Stimulated activated CD4-positive, alpha-beta T cell treated with anti-CD3 and anti-CD28 coated beads, Interleukin-15, amount 100 ng/mL, for 48 hours (primary cell): ENCODE results near the gene NCKAP5L.

Source experiments
- DNase-seq, 2 donors: peaks; one replicate each; pipeline ENCODE4 v3.0.0-alpha.2; 2020; ENCODE audit warnings: low read depth in 2 of 2

The NCKAP5L gene

DNA sequence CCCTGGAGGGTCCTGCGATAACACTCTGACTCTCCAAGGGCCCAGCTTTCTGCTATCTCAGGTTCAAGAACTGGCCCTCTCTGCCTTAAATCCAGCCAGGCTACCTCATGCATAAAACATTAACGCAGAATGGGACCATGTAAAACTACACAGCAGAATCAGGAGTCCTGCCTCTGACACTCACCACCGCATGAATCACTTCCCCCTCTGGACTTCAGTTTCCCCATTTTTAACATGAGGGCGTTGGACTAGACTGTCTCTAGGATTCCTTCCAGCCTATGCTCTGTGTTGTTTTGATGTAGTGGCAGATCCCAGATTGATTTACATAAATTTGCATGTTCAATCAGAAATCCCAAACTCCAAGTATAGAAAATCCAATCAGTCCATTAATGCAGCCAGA is 3.3 kb downstream of the NCKAP5L start:
- DNase-seq: no peak

DNA sequence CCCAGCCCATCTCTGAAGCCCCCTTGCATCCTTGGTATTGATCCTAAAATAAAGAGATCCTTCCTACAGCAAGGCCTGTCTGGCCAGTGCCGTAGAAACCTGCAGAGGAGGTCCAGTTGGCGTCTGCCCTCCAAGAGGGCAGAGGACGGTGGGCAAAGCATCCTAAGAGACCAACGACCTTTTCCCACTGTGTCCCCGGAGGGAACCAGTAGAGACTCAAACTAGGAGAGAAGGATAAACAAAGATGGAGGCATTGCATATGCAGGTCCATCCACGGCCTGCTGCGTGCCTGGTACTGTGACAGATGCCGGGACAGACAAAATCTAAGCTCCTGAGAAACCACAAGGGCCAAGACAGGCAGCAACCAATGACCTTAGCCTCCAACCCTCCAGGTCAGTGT is 3.8 kb downstream of the NCKAP5L start:
- no peak for DNase-seq

DNA sequence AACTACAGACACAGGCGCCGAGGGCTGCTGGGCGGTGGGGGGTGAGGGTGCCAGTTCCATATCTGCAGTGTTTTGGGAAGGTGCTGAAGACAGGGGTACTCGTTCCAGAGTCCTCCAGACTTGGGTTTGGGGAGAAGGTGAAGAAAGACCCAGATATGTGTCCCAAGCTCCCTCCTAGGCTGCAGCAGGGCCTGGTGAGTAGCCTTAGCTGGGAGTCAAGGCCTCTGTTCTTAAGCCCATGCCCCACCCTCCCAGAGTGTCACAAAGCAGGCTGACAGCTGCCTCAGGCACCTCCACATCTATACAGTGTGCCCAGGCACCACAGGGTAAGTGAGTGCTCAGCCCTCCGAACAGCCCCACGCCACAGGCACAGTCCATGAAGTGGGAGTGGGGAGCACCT is 4.3 kb downstream of the NCKAP5L start:
- DNase-seq: no peak

DNA sequence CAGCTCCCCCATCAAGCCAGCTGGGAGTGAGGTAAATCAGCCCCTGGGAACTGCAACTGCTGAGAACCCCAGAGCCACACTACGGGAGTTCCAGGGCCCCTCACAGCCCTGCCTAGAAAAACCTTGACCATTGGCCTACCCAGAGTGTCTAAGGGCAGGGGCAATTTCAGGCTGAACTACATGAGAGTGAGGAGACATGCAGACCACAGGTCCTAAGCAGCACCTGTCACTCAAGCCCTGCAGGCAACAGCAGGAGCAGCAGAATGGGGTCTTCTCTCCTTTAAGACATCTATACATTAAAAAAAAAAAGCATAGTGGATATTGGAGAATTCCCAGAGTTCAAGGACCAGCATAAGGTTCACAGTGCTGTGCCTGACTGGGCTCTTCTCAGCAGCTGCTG is 4.9 kb downstream of the NCKAP5L start:
- no peak for DNase-seq

DNA sequence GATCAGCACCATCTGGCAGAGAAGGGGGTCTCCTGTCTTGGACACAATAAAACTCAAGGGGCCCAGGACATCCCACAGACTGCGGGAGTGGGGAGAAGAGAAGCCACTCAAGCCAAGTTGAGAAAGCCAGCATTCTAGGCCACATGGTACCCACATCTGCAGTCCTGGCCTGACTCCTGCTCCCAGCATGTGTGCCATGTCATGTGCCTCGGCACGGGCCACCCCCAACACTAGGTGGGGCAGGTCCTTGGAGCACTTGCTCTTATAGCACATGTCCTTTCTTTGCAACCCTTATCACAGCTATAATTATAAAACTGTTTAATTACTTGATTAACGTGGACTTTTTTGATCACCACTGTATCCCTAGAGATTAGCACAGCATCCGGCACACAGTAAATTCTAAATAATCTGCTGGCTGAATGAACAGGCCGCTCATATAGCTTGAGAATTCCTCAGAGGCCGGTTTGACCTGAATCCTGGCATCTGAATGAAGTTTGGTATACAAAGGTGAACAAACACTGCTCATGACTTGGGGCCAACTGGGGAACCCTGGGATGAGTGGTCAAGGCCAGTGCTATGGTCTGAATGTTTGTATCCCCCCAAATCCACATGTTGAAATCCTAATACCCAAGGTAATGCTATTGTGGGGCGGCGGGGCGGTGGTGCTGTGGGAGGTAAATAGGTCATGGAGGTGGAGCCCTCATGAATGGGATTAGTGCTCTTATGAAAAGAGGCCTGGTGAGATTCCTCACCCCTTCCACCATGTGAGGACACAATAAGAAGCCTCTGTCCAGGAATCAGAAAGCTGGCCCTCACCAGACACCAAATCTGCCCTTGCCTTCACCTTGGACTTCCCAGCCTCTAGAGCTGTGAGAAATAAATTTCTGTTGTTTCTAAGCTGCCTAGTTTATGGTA is 6.6 kb downstream of the NCKAP5L start:
- DNase-seq: no peak

DNA sequence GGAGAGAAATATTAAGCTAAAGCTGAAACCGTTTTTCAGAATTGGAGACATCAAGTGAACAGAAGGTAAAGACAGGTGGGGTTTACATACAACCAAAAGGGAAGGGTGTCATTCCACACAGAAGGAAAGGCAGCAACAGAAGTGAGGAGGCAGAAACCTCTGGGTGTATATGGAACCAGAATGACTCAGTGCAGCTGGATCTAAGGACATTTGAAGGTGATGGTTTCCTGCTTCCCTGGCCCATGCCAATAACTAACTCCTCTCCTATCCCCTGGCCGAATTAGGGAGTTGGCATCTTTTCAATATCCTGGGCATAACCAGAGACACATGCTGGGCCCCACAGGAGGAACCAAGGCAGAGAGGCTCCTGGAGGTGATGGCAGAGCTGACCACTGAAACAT is 8.4 kb downstream of the NCKAP5L start:
- DNase-seq: no peak

DNA sequence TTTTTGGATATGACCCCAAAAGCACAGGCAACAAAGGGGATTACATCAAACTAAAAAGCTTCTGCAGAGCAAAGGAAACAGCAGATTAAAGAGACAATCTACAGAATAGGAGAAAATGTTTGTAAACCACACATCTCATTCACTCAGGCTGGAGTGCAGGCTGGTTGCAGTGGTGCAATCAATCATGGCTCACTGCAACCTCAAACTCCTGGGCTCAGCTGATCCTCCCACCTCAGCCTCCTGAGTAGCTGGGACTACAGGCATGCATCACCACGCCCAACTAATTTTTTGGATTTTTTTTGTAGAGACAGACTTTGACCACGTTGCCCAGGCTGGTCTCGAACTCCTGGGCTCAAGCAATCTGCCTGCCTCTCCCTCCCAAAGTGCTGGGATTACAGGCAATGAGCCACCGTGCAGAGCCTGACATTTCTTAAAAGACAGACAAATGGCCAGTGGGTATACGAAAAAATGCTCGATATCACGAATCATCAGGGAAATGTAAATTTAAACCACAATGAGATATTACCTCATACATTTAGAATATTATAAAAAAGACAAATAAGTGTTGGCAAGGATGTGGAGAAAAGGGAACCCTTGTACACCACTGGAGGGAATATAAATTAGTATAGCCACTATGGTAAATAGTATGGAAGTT is 9.8 kb downstream of the NCKAP5L start:
- no peak for DNase-seq

DNA sequence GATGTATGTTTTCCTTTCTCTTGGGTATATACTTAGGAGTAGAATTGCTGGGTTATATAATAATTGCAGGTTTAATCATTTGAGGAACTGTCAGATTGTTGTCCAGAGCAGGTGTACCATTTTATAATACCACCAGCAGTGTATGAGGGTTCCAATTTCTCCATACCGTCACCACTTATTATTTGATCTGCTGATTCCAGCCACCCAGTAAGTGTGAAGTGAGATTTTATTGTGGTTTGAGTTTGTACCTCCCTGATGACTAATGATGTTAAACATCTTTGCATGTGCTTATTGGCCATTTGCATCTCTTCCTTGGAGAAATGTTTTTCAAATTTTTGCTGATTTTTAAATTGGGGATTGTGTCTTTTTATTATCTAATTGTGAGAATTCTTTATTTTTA is 15.1 kb downstream of the NCKAP5L start:
- no peak for DNase-seq

DNA sequence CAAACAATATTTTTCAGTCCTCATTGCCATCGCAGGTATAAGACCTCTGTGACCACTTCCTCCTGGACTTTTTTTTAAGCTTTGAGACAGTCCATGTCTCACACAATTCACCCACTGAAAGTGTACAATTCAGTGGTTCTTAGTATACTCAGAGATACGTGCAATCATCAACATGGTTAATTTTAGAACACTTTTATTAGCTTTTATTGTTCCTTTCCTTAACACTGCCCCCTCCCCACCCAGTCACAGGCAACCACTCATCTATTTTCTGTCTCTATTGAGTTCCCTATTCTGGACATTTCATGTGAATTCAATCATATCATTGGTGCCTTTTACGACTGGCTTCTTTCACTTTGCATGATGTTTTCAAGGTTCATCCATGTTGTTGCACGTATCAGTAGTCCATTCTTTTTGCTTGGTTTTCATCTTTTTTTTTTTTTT is 16.2 kb downstream of the NCKAP5L start:
- no peak for DNase-seq

DNA sequence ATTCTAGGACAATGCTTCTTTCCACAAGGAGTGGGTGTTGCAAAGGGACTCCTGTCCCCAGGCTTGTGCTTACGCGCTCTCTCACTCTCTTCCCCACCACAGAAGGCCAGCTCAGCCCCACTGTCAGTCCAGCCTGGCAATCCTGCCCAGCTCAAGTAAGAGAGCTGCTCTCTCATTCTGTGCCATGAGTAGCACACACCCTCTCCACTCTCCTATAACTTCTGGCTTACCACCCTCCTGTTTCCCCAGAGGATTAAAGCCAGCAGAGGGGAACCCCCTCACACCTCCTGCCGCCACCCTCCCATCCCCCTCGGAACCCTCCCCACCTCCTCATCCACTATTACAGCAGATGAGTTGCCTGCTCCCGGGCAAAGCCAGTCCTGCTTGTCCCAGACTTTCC is 17.1 kb downstream of the NCKAP5L start:
- DNase-seq: no peak

DNA sequence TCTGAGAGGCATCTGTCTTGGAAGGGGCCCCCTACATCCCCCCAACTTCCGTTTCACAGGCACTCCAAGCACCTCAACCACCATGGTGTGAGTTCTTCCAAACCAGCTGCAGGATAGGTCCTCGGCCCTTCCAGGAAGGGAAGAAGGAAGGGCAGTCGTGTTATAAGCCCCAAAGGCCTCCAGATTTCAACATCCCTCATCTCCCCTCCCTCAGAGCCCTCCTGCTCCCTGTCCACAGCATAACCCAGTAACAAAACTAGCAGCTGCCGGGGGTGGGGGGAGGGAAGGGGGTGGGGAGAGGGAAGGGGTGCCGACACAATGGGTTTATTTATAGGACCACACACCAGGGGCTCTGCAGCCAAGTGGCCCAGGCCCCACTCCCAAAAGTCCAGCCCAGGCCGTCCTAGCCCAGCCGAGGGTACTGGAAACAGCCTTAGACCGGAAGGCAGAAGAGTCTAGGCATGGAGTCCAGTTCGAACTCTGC is 18.3 kb downstream of the NCKAP5L start:
- DNase-seq: no peak

DNA sequence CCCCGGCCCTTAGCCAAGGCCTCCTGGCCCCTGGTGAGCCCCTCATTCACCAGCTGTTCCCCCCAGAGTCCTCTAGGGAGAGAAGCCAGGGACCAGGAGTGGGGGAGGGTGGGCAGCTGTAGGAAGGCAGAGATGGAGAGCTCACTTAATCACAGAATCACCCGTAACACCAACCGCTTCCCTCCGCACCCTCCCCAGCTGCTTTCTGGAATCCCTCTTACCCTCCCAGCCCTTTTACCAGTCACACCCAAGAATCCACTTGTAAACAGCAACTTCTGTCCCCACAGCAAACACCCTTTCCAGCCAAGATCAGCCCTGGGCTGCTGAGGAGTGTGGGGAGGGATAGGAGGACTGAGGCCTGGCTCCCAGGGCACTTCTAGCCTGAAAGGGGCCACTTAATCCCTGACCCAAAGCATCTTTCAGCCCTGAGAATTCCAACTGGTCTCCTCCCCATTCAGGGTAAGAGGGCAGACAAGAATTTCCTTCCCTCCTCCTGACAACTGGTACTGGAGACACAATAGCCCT is 18.8 kb downstream of the NCKAP5L start:
- no peak for DNase-seq

DNA sequence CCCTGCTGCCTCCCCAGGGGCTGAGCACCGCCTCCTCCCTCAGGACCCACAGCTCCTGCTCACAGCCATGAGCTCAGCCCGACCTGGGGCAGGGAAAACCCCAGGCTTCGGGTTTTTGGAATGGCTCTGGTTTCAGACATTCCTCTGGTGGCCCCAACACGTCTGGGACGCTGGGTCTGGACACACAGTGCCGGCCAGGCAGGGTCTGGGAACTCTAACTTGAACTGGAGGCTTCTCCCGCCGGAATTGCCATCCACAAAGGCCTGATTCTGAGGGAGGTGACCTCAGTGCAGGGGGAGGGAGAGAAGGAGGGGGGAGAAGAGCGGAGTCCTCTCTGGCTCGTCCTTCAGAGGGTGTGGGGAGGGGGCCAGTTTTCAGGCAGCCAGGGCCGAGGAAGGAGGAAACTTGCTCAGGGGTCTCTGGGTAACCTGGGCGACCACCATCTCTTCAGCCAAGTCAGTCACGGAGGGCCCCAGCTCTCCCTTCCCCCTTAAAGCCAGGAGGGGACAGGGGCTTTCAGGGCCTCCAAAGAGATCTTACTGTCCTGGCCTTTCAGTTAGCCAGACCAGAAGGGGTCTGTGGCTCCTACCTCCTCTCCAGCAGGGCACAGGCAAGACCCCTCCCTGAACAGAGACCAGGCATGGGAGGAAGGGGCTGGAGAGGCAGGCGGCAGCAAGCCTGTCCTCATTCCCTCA is 19.4 kb downstream of the NCKAP5L start:
- DNase-seq: no peak

DNA sequence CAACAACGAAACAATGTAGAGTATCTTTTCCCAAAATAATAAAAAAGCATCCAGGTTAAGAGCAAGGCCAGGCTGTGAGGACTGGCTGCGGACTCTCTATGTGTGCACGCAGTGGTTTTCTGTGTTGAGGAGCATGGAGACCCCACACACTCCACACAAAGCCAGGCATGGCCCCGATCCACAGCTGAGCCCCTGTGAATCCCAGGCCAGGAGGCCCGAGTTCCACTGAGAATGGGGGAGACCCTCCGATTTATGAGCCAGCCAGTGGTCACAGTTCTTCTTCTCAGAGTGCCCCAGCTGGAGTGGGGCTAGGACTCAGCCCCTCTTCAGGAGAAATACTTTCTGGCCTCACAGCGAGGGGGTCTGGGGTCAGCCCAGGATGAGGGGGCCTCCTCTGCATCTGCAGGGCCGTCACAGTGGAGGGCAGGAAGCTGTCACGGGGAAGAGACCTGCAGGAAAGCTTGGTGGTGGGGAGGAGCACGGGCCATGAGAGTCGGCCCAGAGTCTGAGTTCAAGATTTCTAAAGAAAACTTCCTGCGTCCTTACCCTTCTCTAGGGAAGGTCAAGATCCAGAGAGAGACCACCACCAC is 20.1 kb downstream of the NCKAP5L start:
- no peak for DNase-seq

DNA sequence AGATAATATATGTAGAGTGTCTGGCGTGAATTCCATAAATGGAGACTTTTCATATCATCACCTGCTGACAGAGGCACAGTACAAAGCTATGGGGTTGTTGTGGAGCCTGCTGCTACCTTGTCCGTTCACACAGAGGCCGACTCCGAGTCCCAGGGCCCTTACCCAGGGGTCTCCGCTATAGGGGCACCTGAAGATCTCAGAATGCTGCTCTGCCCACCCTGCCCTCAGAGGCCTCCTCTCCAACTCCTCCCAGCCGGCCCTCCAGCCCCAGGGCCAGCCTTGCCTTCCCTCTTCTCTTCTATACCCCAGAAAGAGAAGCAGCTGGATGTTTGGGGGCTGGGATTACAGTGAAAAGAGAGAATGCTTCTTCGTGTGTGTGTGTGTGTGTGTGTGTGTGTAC is 21.3 kb downstream of the NCKAP5L start:
- DNase-seq: no peak

DNA sequence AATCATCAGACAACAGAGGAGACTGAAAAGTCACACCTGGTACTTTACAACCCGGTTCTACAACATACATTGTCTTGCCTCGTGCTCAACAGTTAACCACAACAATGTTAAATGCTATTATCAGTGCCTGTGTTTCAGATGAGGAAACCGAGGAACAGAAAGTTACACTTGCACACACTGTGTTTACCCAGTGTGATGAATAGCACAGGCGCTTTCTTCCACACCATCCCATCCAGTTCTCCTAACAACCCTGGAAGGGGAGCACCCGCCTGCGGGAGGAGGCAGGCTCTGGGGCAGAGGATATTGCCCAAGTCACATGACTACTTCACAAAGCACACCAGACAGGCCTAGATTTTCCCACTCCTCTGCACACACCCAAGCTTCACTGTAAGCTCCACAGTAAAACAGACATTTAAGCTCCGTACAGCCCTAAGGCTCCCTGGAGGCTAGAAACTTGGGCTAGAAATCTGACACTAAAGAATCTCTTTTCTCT is 21.8 kb downstream of the NCKAP5L start:
- DNase-seq: no peak

DNA sequence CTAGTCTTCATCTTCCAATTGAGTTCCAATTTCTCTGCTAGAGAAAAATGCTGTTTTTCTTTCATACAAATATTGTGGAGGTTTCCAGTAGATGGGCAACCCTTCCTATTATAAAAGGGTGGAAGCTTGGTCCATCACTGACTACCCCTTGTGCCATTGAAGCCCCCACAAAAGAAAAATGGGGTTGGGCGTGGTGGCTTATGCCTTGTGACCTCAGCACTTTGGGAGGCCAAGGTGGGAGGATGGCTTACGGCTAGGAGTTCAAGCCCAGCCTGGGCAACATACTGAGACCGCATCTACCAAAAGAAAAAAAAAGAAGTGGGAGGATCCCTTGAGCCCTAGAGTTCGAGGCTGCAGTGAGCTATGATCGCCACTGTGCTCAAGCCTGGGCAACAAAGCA is 22.8 kb downstream of the NCKAP5L start:
- DNase-seq: no peak

DNA sequence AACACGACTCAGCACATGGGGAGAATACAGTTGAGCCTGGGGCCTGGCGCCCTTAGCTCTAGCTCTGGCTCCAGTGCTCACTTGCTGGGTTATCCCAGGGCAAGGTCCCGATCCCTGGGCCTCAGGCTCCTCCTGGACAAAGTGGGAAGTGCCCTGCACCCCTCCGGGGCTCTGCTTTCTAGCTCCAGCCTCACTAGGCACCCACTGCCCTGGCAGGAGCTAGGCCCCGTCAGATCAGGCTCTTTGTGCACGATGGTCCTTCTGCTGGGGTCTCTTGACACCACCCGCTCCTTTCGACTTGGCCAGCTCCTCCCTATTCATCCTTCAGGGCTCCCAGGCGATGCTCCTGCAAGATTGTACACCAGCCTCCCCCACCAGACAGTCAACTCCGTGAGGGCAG is 23.4 kb downstream of the NCKAP5L start:
- no peak for DNase-seq

DNA sequence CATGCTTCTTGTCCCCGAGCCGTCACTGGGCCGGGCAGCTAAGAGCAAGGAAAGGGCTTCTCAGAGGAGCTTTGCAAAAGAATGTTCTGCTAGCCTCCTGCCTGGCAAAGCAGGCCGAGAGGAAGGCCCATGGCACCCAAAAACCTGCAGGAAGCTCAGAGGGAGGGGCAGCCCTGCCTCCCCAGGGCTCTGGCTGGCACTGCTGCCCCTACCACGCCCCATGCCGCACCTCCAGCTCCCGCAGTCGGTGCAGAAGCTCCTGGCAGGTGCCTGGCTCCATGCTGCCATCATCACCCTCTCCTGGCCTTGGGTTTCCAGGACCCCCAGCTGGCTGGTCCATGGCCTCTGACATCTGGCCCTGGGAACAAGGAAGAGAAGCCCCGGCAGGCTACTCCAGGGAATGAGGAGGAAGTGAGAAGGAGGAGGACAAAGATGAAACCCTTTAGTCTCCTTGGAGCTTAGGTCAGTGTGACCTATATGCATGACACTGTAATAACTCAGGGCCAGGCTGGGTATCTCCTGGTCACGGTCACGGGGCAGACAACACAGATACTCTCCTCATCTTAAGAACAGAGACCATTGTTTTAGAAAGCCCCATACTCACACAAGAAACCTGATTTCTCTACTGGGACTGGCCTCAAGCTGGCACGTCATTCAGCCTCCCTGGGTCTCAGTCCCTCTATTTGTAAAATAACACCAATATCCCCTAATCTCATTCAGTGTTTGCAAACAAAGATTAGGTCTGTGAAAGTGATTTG is 24.3 kb downstream of the NCKAP5L start:
- DNase-seq: no peak

DNA sequence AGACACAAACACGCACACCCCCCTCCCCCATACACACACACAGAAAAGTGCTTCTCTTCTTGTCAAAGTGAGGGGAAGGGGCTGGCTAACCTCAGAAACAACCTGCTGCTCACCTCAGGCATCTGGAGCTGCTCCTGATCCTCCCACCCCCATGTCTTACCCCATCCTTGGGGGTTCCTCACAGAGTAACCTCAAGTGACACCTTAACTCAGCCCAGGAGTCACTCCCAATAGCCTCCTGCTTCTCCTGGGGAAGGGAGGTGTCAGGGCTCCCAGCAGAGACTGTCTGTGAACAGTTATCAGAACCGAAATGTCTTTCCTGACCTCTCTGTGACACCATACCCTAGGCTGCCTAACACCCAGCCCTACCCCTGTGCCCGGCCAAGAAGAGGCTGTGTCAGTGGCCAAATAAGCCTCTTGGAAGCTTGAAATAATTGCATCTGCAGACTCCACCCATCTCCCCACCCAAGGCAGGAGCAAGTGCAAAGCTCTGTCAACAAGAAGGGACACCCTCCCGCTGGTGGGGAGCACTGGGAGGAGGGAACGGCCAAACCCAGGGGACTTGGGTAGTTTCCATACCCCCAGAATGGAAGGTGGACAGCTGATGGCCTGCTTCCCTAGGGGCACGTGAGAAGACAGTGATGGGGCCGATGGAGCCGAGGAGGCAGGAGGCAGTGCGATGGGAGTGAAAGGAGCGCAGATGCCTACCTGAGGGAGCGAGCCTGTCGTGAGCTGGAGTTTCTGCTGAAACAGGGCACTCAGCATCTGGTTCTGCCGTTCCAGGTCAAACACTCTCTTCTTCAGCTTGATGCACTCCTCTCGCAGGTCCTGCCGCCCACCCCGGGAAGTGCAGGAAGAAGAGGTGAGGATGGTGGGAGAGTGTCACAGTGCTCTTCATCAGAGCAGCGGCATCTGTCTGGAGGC is 26.8 kb downstream of the NCKAP5L start:
- no peak for DNase-seq
